D341Med (cell line): Measurements from ENCODE around the gene GTF2A1.

Experiments used
- DNase-seq: peaks from one replicate; pipeline ENCODE4 v3.0.0; 2012; ENCODE audit warnings: low spot score

Gene GTF2A1

DNA sequence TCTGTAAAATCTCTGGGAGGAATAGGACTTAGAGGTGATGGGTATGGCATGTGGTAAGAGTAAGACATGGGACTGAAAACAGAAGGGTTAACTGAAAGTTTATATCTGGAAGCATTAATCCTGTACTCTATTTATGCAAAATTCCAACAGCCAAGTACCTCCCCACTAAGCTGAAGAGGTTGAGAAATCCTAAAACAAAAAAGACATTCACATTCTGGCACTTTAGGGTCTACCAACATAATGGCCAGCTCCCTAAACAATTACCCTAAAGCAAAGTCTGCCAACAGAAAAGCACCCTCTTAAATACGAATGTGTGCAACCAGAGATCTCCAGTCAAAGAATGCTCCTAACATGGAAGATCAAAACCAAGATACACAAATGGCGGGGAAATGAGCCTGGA lies 87.4 kb downstream of the GTF2A1 start:
- no peak for DNase-seq

- DNase-seq: no peak
Observed at GRCh38 chr14:81132468-81132867, 88.3 kb downstream of the GTF2A1 start.

DNA sequence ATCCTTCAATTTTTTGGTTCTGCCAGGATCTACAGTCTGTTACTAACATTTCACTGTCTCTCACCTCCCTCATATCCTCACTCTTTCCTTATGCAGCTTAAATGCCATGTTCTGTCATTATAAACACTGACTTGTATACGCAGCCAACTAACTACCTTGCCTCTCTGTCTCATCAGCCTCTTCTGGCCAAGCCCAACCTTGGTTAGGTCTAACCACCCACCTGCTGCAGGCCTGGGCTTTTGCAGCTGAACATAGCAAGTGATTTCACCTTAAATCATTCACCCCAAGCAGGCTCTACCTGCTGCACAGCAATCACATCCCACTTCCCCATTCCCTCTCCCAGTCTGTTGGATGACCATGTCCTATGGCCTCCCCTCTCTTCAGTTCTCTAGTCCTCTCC lies 91.5 kb downstream of the GTF2A1 start:
- DNase-seq: no peak

DNA sequence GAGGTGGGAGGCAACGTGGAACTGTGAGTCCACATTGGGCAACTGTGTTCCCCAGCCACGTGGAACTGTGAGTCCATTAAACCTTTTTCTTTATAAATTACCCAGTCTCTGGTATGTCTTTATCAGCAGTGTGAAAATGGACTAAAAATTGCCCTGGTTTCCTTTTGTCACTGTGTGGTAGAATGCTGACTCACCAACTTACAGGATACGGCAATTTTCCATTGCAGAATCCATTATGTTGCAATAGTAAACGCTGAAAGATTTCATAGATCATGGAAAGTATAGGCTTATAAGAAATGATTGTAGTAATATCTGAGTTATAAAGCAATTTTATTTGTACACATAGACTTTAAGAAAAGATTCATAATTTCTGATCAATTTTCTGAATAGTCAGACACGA lies 93.0 kb downstream of the GTF2A1 start:
- no peak for DNase-seq

GRCh38 chr14:81125536-81125935 lies 95.2 kb downstream of the GTF2A1 start:
- DNase-seq: no peak
